Stomach (tissue), 9 donors: Measurements from ENCODE around the gene B2M. TPM values are rescaled to one million over a fixed set of nuclear protein-coding genes. Genes with fewer than 3 reads are reported as not detected.

ENCODE experiments used
- DNase-seq, 2 donors: peaks; one replicate each; pipeline versions ENCODE4 v3.0.0 to v3.0.0-alpha.2; 2013 to 2019
- H3K27ac ChIP-seq, 5 donors: fragments of 200-600 bp in 4 of 5; sonication (generic) in 4 of 5; one replicate each; pipeline ENCODE4 v1.5.1; 2013 to 2019; ENCODE audit warnings: mild to moderate bottlenecking in 1 of 5, moderate library complexity in 1 of 5
- H3K27me3 ChIP-seq, 3 donors: fragments of 200-600 bp; sonication (generic); one replicate each; pipeline ENCODE4 v1.5.1; 2017 to 2019; ENCODE audit warnings: mixed run types in 1 of 3
- H3K36me3 ChIP-seq, 4 donors: fragments of 200-600 bp; sonication (generic); 1 replicate in 3 of 4; 2 replicates in 1 of 4; pipeline ENCODE4 v1.5.1; 2016 to 2019
- H3K4me1 ChIP-seq, 4 donors: fragments of 200-600 bp; sonication (generic); one replicate each; pipeline ENCODE4 v1.5.1; 2016 to 2019
- H3K4me3 ChIP-seq, 4 donors: fragments of 200-600 bp; sonication (generic) in 3 of 4; one replicate each; pipeline ENCODE4 v1.5.1; 2016 to 2019; ENCODE audit warnings: mild to moderate bottlenecking in 1 of 4
- H3K9me3 ChIP-seq, 4 donors: fragments of 200-600 bp; sonication (generic); one replicate each; pipeline ENCODE4 v1.5.1; 2016 to 2019
- CTCF ChIP-seq, 7 experiments: fragments of 450-650 bp in 4 of 7; fragments of 200-600 bp in 3 of 7; sonication (generic) in 3 of 7; IDR thresholded peaks; one replicate each; pipeline ENCODE4 v1.5.1; 2016 to 2019; ENCODE audit warnings: antibody characterized with exemption in 7 of 7, control low read depth in 2 of 7, mild to moderate bottlenecking in 1 of 7
- EP300 ChIP-seq: sonication (generic); formaldehyde crosslinking; IDR thresholded peaks from one replicate; pipeline ENCODE4 v1.6.1; 2017; ENCODE audit warnings: antibody characterized with exemption
- POLR2A ChIP-seq, 4 donors: fragments of 450-650 bp; IDR thresholded peaks; one replicate each; pipeline ENCODE4 v1.6.1; 2016; ENCODE audit warnings: antibody characterized with exemption in 4 of 4, control low read depth in 2 of 4, mild to moderate bottlenecking in 1 of 4, moderate library complexity in 1 of 4
- POLR2AphosphoS5 ChIP-seq, 3 donors: sonication (generic); formaldehyde crosslinking; IDR thresholded peaks; one replicate each; pipeline ENCODE4 v1.6.1; 2016; ENCODE audit warnings: antibody characterized with exemption in 3 of 3
- WGBS, 5 donors: extraction: QIAGEN DNeasy Blood & Tissue Kit in 3 of 5; methylation state at CpG; one replicate each; pipeline versions ENCODE4 v1.1.5 to v1.1.7; 2013 to 2018; 5-methylcytosine and 5-hydroxymethylcytosine counted together
- intact Hi-C: fragments of 100-400 bp; cut with DNase I; formaldehyde crosslinking; loops from one replicate; pipeline ENCODE4 v1.15.1; 2023; ENCODE audit warnings: low total_unique reads
- polyA plus RNA-seq, 3 donors: library from polyadenylated mRNA; stranded (reverse); fragments of 200-250 nt; gene quantifications; one replicate each; pipeline ENCODE4 v1.2.3, GENCODE V29; 2013
- total RNA-seq, 5 donors: library from RNA; depleted of rRNA; stranded (reverse); fragments of >200 nt; gene quantifications; one replicate each; pipeline versions ENCODE4 v1.1.0 to v1.2.3, GENCODE V29; 2014 to 2016
- donor health status: healthy with polysubstance abuse.
- donor health status: Bipolar disorder and iron deficiency.
- donor health status: healthy.

B2M gene
- total and polyA plus RNA-seq, 8 donors, result 815 to 3,849 (median 1,903) TPM

- Histone ChIP-seq H3K4me3 (peak overlapping the region; percentile 74 to 96 (median 85)), H3K27me3 (no peaks in the 10 kb centered on the region), H3K4me1 (peaks cover 0 to 33% (median 18%) of the 10 kb centered on the region in 4 donors), H3K9me3 (no peaks in the 10 kb centered on the region), H3K27ac (peak overlapping the region; percentile 97 to 100 (median 99)), H3K36me3 (peaks cover 0 to 28% (median 24%) of the 10 kb centered on the region in 4 donors)
- peak; percentile 81 to 91 for DNase-seq
- WGBS, 5 donors, result 5 to 9% (median 6%) methylated on average over 27 to 34 of the region's 34 CpGs
- TF ChIP-seq CTCF (IDR thresholded peaks at IDR 0.05), result no peak
- no peak for TF ChIP-seq EP300
- no peak for TF ChIP-seq POLR2A (IDR thresholded peaks at IDR 0.05)
- TF ChIP-seq POLR2AphosphoS5 (IDR thresholded peaks at IDR 0.05), result peak in 2 of 3 donors; percentile 4 to 40
- intact Hi-C loops, result no loop called here
Observed at GRCh38 chr15:44662478-44663409, 48.6 kb upstream of the B2M start.

- WGBS, 5 donors, result 8 to 11% (median 8%) methylated on average over 34 to 53 of the region's 53 CpGs
- H3K36me3 ChIP-seq, result peaks cover 0 to 19% (median 15%) of the 10 kb centered on the region in 4 donors
- TF ChIP-seq POLR2A (IDR thresholded peaks at IDR 0.05), result peak in 2 of 4 donors; percentile 74 to 92
- TF ChIP-seq CTCF (IDR thresholded peaks at IDR 0.05), result peak in 5 of 7 experiments; percentile 87 to 99 (median 96)
- TF ChIP-seq EP300, result no peak
- TF ChIP-seq POLR2AphosphoS5 (IDR thresholded peaks at IDR 0.05), result peak; percentile 96 to 99 (median 98)
- intact Hi-C loops, result no loop called here
- peak within 1 kb of the TSS; percentile 74 to 96 (median 85) for H3K4me3 ChIP-seq
- DNase-seq, result peak; percentile 99
- H3K9me3 ChIP-seq, result no peaks in the 10 kb centered on the region
- H3K27me3 ChIP-seq, result no peaks in the 10 kb centered on the region
- peak within 1 kb of the TSS; percentile 97 to 100 (median 99) for H3K27ac ChIP-seq
- peaks cover 0 to 33% (median 18%) of the 10 kb centered on the region in 4 donors for H3K4me1 ChIP-seq
Observed at GRCh38 chr15:44663410-44664308, 47.7 kb upstream of the B2M start, which contains the start of gene SPG11. SPG11 (minus strand) TSS chr15:44663662; CDS start chr15:44663647, 15 bp downstream.

- no peaks in the 10 kb centered on the region for H3K27me3 ChIP-seq
- intact Hi-C loops, result no loop called here
- peak overlapping the region in 3 of 5 donors; percentile 17 to 57 (median 27) for H3K27ac ChIP-seq
- 48 to 58% (median 50%) methylated on average over 5 of the region's 5 CpGs for WGBS, 5 donors
- no peak overlapping the region for H3K4me3 ChIP-seq
- TF ChIP-seq EP300 (no peak), POLR2AphosphoS5 (IDR thresholded peaks at IDR 0.05) (no peak), CTCF (IDR thresholded peaks at IDR 0.05) (no peak), POLR2A (IDR thresholded peaks at IDR 0.05) (no peak)
- DNase-seq, result no peak
- no peaks in the 10 kb centered on the region for H3K9me3 ChIP-seq
- H3K4me1 ChIP-seq, result peaks cover 0 to 21% (median 14%) of the 10 kb centered on the region in 4 donors
- H3K36me3 ChIP-seq, result no peaks in the 10 kb centered on the region
Observed at GRCh38 chr15:44666210-44667038, 44.9 kb upstream of the B2M start.
